ENCODE measurements around the gene DYSF. TPM values are rescaled to one million over a fixed set of nuclear protein-coding genes. Genes with fewer than 3 reads are reported as not detected.

The DYSF gene
- total RNA-seq, 3 donors from 2014 or later, result 2.0 to 19.4 (median 6.8) TPM

DNA sequence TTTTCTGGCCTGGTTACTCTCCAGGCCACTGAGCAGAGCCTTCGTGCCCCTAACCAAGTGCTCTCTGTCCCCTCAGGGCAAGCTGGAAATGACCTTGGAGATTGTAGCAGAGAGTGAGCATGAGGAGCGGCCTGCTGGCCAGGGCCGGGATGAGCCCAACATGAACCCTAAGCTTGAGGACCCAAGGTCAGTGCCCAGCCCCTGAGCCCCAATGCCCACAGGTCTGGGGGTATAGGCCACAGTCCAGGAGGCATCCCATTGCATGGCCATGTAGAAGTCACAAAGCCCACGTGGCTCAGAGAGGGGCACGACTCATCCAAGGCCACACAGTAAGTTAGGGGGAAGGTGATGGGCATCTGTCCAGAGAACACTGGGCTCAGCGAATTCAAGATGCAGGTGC lies 227.6 kb downstream of the DYSF start:
- no peaks in the 10 kb centered on the region for H3K36me3 ChIP-seq (ENCODE audit: low read depth)
- no peaks in the 10 kb centered on the region for H3K4me1 ChIP-seq (ENCODE audit: low read depth)
- TF ChIP-seq, protein P1, sequence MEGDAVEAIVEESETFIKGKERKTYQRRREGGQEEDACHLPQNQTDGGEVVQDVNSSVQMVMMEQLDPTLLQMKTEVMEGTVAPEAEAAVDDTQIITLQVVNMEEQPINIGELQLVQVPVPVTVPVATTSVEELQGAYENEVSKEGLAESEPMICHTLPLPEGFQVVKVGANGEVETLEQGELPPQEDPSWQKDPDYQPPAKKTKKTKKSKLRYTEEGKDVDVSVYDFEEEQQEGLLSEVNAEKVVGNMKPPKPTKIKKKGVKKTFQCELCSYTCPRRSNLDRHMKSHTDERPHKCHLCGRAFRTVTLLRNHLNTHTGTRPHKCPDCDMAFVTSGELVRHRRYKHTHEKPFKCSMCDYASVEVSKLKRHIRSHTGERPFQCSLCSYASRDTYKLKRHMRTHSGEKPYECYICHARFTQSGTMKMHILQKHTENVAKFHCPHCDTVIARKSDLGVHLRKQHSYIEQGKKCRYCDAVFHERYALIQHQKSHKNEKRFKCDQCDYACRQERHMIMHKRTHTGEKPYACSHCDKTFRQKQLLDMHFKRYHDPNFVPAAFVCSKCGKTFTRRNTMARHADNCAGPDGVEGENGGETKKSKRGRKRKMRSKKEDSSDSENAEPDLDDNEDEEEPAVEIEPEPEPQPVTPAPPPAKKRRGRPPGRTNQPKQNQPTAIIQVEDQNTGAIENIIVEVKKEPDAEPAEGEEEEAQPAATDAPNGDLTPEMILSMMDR (IDR thresholded peaks at IDR 0.05), result no peak
- DNase-seq, result no peak
- intact Hi-C loops (cut with DNase I, micrococcal nuclease), result no loop called here
- no peaks in the 10 kb centered on the region for H3K9me3 ChIP-seq
- H3K4me3 ChIP-seq, result no peak overlapping the region
- ATAC-seq, result no peak

DNA sequence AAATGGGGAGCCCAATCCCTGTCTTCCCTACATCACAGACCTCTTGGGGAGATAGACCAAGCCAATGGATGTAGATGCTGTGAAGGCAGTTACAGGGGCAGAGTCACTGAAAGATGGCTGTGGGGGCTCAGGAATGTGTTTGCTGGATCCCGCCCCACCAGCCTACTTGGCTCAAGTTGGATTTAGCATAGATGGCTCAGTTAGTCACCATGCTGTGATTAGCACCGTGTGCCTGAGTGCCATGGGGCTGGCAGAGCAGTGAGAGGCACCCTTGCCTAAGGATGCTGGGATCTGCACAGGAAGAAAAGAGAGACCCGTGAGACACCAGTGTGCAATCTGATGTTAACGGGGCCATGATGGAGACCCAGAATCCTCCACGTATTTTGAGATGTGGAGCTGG lies 228.3 kb downstream of the DYSF start:
- H3K4me3 ChIP-seq, result no peak overlapping the region
- H3K9me3 ChIP-seq, result no peaks in the 10 kb centered on the region
- intact Hi-C loops (cut with DNase I, micrococcal nuclease), result no loop called here
- no peak for ATAC-seq
- no peaks in the 10 kb centered on the region for H3K4me1 ChIP-seq (ENCODE audit: low read depth)
- TF ChIP-seq, protein P1 (IDR thresholded peaks at IDR 0.05), result no peak
- H3K36me3 ChIP-seq (ENCODE audit: low read depth), result no peaks in the 10 kb centered on the region
- no peak for DNase-seq

DNA sequence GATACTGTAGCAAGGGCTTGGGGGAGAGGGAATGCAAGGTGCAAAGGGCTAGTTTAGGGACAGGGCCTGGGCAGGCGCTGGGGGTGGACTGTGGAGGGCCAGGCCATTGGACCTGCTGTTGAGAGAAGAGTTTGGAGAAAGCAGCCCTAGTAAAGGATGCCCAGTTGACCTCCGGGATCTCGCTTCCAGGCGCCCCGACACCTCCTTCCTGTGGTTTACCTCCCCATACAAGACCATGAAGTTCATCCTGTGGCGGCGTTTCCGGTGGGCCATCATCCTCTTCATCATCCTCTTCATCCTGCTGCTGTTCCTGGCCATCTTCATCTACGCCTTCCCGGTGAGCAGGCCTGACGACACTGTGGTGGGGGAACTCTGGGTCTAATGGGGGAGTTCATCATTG lies 229.0 kb downstream of the DYSF start:
- no peaks in the 10 kb centered on the region for H3K4me1 ChIP-seq (ENCODE audit: low read depth)
- TF ChIP-seq, protein P1 (IDR thresholded peaks at IDR 0.05), result no peak
- intact Hi-C loops (cut with DNase I, micrococcal nuclease), result no loop called here
- H3K36me3 ChIP-seq (ENCODE audit: low read depth), result no peaks in the 10 kb centered on the region
- DNase-seq, result no peak
- no peak for ATAC-seq
- H3K4me3 ChIP-seq, result no peak overlapping the region
- no peaks in the 10 kb centered on the region for H3K9me3 ChIP-seq

DNA sequence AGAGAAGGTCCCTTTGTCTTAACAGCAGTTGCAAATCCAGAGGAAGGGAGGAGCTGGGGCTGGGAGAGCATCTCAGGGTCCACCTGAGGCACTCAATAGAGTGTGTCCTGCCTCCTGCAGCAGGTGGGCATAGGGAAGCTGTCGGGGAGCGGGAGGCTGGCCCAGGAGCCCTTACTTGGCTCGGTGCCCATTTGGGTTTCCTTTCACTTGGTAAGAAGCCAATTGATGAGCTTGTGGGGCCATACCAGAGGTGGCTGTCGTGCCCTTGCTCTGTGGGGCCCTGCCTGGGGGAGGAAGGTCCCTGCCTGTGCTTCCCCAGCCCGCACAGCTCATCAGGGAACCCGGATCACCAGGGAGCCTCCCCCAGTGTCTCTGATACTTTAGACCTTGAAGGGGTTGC lies 229.7 kb downstream of the DYSF start:
- intact Hi-C loops (cut with DNase I, micrococcal nuclease), result no loop called here
- Histone ChIP-seq H3K9me3 (no peaks in the 10 kb centered on the region), H3K4me1 (ENCODE audit: low read depth) (no peaks in the 10 kb centered on the region), H3K36me3 (ENCODE audit: low read depth) (no peaks in the 10 kb centered on the region), H3K4me3 (no peak overlapping the region)
- DNase-seq (no peak), ATAC-seq (no peak)
- TF ChIP-seq, protein P1 (IDR thresholded peaks at IDR 0.05), result no peak

DNA sequence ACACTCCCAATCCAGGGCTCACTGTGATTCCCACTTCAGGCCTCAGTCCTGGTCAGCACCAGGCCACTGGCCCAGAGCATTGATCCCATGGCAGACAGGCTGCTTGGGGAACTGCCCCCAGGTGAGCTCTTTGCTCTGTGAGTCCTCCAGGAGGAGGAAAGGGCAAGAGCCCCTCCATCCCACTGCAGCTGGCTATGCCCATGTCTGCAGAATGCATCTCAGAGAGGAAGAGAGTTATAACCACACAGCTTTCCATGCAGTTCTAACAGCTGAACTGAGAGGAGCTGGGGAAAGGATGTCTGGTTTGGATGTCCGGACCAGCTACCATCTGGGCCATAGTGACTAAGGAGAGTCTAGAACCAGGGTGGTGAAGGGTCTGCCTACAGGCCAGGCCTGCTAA lies 230.3 kb downstream of the DYSF start:
- Histone ChIP-seq H3K4me3 (no peak overlapping the region), H3K36me3 (ENCODE audit: low read depth) (no peaks in the 10 kb centered on the region), H3K4me1 (ENCODE audit: low read depth) (no peaks in the 10 kb centered on the region), H3K9me3 (no peaks in the 10 kb centered on the region)
- intact Hi-C loops (cut with DNase I, micrococcal nuclease), result no loop called here
- TF ChIP-seq, protein P1 (IDR thresholded peaks at IDR 0.05), result no peak
- DNase-seq (no peak), ATAC-seq (no peak)

All from mucosa of descending colon (tissue), 3 donors.